HG02885 (cell line): ENCODE data around the gene GINS2.

Experiments used
- ATAC-seq: cut with Tn5 transposase; IDR thresholded peaks from one replicate; pipeline ENCODE4 v1.9.1; 2021; ENCODE audit warnings: mild to moderate bottlenecking; ENCODE audit not compliant: unreplicated experiment, poor library complexity

Gene GINS2

GRCh38 chr16:85631230-85631629, 57.5 kb downstream of the GINS2 start:
- ATAC-seq: no peak

DNA sequence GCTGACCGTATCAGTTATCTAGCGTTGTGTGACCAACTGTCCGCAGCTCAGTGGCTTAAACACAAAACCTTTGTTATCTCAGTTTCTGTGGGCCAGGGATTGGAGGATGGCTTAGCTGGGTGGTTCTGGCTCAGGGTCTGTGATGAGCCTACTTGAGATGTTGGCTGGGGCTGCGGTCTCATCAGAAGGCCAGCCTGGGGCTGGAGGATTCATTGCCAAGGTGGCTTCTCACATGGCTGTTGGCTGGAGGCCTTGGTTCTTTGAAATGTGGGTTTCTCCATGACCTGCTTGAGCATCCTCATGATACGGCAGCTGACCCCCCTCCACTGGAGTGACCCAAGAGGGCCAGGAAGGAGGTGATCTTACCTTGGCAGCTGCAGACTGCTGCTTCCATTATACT, 58.9 kb downstream of the GINS2 start:
- no peak for ATAC-seq

DNA sequence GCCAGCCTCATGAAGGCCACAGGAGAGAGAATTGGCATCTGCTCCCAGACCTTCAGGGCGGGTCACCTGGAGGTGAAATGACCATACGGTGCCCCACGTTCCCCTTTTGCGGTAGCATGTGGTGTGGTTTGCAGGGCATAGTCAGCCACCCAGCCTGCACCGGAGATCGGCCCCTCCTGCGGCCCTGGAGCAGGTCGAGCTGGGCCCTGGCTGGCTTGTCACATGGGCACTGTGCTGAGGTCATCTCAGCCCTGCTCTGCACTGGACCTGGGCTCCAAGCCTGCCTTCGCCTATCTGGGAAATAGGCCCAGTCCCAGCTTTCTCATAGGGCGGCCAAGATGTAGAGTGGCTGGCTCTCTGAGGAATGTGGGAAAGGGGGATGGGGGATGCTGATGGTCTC, 59.4 kb downstream of the GINS2 start:
- ATAC-seq: no peak

- no peak for ATAC-seq
Observed at GRCh38 chr16:85628645-85629044, 60.1 kb downstream of the GINS2 start.

GRCh38 chr16:85628265-85628556, 60.5 kb downstream of the GINS2 start:
- no peak for ATAC-seq

DNA sequence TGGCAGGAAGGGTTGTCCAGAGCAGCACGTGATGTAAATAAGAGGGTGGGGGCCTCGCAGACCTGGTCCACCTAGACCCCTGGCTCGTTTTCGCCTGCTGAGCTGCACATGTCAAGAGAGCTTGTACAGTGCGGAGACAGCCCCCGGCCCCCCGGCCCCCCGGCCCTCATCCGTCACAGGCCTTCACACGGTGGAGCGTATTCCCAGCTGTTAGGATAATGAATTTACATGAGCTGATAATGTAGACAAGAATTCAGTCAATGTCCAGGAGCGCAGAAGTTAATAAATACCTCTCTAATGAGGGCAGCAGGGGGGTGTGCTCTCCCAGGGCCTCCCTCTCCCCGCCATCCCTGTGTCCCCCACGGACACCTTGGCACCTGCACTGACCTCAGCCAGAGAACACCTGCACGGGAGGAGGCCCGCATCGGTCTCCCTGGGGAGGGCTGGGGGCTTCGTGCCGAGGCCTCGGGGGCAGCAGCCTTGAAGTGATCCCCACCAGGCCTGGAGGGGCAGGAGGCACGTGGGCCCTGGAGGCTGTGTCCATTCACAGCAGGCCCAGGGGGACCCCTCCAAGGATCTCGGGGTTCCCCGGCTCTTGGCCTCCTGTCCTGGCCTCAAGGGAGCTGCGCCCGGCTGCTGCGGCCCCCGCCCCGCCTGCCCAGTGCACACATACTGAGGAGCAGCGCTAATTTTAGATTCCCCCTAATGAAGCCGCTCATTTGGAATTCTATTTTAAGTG, 61.1 kb downstream of the GINS2 start:
- ATAC-seq: no peak

- ATAC-seq: no peak
Observed at GRCh38 chr16:85627089-85627488, 61.7 kb downstream of the GINS2 start.
